Hepatocyte (in vitro differentiated cells): ENCODE data around the gene ZGPAT.

Experiments used
- CTCF ChIP-seq: fragments of 200-600 bp; sonication (generic); IDR thresholded peaks from 2 replicates; pipeline ENCODE4 v1.5.1; 2016; ENCODE audit warnings: antibody characterized with exemption, mild to moderate bottlenecking; ENCODE audit not compliant: poor library complexity
- EZH2phosphoT487 ChIP-seq: fragments of 200-600 bp; sonication (generic); IDR thresholded peaks from one replicate; pipeline ENCODE4 v1.6.1; 2018; ENCODE audit warnings: antibody characterized with exemption, mild to moderate bottlenecking, low read depth, moderate library complexity; ENCODE audit not compliant: unreplicated experiment, severe bottlenecking

GRCh38 chr20:63682384-63683139 is 25.3 kb upstream of the ZGPAT start:
- TF ChIP-seq EZH2phosphoT487 (no peak), CTCF (no peak)
